ENCODE measurements around the gene PDE4B.
A peak's percentile ranks its signal among the peaks of the same experiment; 100 is the strongest.

The PDE4B gene

GRCh38 chr1:66323958-66324625 lies 531.4 kb downstream of the PDE4B start:
- no peak for DNase-seq

- DNase-seq, result no peak
Observed at GRCh38 chr1:66325594-66326380, 533.1 kb downstream of the PDE4B start.

- DNase-seq, result no peak
Observed at GRCh38 chr1:66326867-66327266, 534.2 kb downstream of the PDE4B start.

GRCh38 chr1:66327588-66327987 lies 534.9 kb downstream of the PDE4B start:
- no peak for DNase-seq

- DNase-seq, result no peak
Observed at GRCh38 chr1:66328896-66329295, 536.2 kb downstream of the PDE4B start.

- no peak for DNase-seq
Observed at GRCh38 chr1:66330722-66331141, 538.0 kb downstream of the PDE4B start.

GRCh38 chr1:66331658-66332547 lies 539.2 kb downstream of the PDE4B start:
- DNase-seq, result peak; percentile 36

GRCh38 chr1:66332548-66332901 lies 539.8 kb downstream of the PDE4B start:
- DNase-seq, result no peak

- no peak for DNase-seq
Observed at GRCh38 chr1:66333466-66334199, 540.9 kb downstream of the PDE4B start.

- no peak for DNase-seq
Observed at GRCh38 chr1:66334318-66334717, 541.6 kb downstream of the PDE4B start.

- no peak for DNase-seq
Observed at GRCh38 chr1:66335125-66335524, 542.4 kb downstream of the PDE4B start.

- DNase-seq, result peak; percentile 59
Observed at GRCh38 chr1:66335859-66336640, 543.4 kb downstream of the PDE4B start.

GRCh38 chr1:66336641-66336990 lies 543.9 kb downstream of the PDE4B start:
- DNase-seq, result no peak

GRCh38 chr1:66337249-66337648 lies 544.6 kb downstream of the PDE4B start:
- no peak for DNase-seq

- DNase-seq, result no peak
Observed at GRCh38 chr1:66339944-66340343, 547.2 kb downstream of the PDE4B start.

- no peak for DNase-seq
Observed at GRCh38 chr1:66341446-66342089, 548.9 kb downstream of the PDE4B start.

GRCh38 chr1:66342707-66343106 lies 550.0 kb downstream of the PDE4B start:
- no peak for DNase-seq

GRCh38 chr1:66343569-66344325 lies 551.1 kb downstream of the PDE4B start:
- no peak for DNase-seq

- DNase-seq, result no peak
Observed at GRCh38 chr1:66346057-66346795, 553.5 kb downstream of the PDE4B start.

- DNase-seq, result no peak
Observed at GRCh38 chr1:66346873-66347272, 554.2 kb downstream of the PDE4B start.

Measured in T-helper 9 cell (primary cell).